ENCODE data around the gene ZC3H6.
"Not testable (repeated sequence)": the region's sequence is repeated elsewhere in the genome, so short reads cannot be mapped to it uniquely, and the experiment has no call there.

The ZC3H6 gene

DNA sequence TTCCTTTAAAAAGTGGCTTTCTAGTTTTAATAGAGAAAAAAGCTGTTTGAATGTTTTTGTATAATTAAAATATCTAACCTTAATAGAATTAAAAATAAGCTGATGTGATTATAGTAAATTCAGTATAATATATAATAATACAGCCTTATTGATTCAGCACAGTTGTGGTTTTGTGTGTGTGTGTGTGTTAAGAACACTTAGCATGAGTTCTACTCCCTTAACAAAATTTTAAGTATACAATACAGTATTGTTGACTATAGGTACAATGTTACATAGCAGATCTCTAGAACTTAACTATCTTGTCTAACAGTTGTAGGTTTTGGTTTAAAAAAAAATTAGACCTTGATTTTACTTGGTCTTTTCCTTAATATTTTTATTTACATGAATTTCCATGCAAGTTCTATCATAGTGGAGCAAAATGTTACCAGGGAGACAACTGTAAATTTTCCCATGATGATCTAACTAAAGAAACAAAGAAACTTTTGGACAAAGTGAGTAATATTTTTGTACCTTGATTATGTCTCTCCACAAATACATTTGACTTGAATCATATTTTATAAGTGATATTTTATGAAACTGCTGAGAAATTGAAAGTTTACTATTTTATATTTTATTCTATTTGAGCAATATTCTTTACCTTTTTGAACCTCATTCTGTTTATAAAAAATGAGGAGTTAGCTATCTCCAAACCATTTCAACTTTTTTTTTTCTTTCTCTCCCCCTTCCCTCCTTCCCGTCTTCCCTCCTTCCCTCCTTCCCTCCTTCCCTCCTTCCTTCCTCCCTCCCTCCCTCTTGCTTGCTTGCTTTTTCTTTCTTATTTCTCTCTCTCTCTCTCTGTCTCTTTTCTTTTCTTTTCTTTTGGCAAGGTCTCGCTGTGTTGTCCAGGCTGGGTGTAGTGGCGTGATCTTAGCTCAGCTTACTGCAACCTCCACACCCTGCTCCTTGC is 46.3 kb downstream of the ZC3H6 start:
- DNase-seq (ENCODE audit: low read depth) = no peak

DNA sequence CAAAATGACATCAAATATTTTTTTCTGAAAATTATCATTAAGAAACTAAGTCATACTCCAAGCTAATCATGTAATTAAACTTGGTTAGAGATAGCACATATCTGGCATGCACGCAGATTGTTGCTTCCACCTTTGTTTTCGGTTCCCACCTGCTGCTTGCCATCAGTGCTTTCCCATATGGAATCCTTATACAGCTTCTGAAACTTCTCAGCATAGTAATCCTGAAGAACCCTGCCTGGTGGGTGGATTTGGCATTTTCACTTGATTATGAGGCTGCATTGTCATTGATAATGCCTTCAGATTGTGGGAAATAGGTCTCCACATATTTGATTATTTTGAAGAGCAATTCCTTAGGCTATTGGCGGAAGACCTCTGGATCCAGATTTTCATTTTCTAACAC is 47.5 kb downstream of the ZC3H6 start:
- no peak for DNase-seq (ENCODE audit: low read depth)

DNA sequence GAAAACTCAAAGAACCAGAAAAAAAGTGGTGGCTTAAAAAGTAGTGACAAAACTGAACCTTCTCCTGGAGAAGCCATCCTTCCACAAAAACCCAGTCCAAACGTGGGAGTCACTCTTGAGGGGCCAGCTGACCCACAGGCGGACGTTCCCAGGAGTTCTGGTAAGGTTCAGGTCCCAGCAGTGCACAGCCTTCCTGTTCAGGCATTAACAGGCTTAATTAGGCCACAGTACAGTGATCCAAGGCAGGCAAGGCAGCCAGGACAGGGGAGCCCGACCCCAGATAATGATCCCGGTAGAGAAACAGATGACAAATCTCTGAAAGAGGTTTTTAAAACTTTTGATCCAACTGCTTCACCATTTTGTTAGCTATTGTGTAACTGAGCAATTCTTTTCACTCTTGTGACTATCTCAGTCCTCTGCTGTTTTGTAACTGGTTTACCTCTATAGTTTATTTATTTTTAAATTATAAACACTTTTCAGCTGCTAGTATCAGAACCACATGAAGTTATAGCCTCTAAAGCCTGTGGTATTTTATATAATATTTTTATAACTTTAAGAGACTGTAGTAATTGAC is 56.8 kb downstream of the ZC3H6 start:
- DNase-seq (ENCODE audit: low read depth) = no peak

DNA sequence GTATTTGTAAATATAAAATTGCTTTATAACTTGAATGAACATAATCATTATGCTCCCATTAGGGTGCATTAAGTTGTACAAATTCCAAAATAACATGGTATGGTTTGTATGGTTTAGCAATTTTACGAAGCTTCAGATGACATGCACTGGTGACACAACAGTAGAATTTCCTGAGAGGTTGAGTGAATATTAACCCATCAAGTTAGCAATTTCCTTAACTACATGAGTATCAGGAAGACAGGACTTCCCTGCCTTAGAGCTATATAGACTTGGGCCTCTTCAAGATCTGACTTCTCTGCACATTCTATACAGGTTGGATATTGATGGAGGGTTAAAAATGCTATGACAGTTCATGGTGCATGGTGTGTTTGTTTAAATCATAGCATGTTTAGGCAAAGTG is 60.2 kb downstream of the ZC3H6 start:
- DNase-seq (ENCODE audit: low read depth) = no peak

DNA sequence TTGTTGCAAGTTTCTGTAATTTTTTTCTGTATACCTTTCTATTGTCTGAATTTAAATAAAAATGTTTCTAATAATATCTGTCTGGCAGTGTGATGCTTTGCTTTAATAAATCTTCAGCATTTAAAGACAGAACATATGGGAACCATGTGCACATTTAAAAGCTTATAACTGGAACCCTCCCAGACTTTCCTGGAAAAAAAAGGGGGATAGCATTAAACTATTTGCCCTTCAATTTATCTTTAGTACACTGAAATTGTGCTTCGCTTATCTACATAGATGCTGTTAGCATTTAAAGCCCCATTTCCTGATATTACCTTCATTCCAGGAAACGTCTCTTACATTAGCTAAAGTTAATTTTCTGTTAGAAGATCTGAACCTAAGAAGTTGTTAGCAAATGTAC is 64.6 kb downstream of the ZC3H6 start:
- DNase-seq (ENCODE audit: low read depth) = no peak

DNA sequence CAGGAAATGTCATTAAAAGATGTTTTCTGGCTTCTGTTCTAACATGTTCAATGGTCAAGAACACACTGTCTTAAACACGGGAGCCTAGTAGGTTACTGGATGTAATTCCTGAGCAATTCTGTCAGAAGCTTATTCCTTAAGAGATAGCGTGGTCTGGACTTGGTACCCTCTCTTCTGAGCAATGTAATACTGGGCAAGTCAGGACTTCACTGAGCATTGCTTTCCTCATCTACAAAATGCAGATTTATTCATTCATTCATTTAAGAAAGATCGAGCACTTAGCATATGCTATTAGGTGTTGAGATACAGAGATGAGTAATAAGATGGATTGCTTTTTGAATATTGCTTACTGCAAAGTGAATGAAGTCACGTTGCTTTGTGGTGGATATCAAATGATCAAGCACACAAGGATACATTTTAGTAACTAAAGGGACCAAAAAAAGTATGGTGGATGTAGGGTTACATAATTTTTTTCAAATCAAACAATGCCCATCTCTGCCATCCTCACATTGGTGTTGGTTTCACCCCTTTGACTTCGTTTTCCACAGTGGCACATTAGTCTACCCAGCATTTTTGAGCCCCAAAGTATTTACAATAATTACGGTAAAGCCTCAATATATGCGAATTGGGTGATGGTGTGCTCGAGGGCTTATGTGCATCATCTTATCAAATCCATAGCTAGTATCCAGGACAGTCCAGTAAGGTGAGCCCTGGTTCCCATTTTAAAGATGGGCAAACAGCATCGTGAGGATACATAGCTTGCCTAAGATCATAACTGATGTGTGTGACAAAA is 65.3 kb downstream of the ZC3H6 start:
- no peak for DNase-seq (ENCODE audit: low read depth)

GRCh38 chr2:112342067-112342550 is 66.7 kb downstream of the ZC3H6 start:
- DNase-seq (ENCODE audit: low read depth) = no peak

DNA sequence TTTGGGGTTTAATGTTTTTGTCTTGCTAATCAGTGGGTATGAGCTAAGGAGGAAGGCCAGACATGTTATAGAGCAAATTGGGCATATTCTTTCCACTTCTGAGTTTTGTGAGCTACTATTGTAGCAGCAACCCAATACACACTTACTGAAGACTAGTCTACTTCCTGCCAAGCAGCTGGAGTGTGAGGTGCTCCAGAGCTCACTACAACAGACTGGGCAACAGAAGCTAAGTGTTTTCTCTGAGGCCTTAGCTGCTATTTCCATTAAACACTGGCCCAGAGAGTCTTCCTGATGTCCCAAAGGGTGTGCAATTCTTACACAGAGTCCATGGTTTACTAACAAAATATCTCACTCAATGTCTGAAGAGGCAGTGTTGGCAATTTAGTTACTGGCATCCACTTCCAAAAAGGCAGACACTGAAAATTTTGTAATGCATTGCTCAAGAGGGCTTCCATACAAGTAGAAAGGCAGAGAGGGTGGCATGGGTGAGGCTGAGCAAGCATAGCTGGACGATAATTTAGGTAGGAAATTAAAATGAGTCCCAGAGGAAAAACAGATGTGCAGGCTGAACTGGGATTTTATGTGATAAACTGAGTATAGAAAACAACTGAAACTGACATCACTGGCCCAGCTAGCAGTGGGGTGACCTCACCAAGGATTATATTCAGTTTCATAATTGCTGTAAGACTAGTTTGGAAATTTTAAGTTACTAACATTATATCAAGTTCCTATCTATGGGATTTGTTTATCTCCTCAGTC is 68.6 kb downstream of the ZC3H6 start:
- DNase-seq (ENCODE audit: low read depth) = no peak

GRCh38 chr2:112345030-112346027 is 69.9 kb downstream of the ZC3H6 start:
- no peak for DNase-seq (ENCODE audit: low read depth)

DNA sequence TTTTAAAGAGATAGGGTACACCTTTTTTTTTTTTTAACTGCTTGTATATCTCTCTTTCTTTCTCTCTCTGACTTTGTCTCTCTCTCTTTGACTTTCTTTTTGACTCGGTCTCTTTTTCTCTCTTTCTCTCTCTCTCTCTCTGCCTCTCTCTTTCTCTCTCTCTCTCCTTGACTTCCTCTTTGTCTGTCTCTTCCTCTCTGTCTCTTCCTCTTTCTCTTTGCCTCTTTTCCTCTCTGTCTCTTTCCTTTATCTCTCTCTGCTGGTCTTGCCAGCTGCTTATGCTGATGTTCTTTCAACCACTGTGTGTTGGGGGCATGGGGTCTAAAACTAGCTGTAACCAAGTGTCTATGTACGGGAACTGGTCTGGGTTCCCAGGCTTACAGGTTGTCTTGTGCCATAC is 76.9 kb downstream of the ZC3H6 start:
- DNase-seq (ENCODE audit: low read depth) = not testable (repeated sequence)

GRCh38 chr2:112352809-112353603 is 77.6 kb downstream of the ZC3H6 start:
- not testable (repeated sequence) for DNase-seq (ENCODE audit: low read depth)

DNA sequence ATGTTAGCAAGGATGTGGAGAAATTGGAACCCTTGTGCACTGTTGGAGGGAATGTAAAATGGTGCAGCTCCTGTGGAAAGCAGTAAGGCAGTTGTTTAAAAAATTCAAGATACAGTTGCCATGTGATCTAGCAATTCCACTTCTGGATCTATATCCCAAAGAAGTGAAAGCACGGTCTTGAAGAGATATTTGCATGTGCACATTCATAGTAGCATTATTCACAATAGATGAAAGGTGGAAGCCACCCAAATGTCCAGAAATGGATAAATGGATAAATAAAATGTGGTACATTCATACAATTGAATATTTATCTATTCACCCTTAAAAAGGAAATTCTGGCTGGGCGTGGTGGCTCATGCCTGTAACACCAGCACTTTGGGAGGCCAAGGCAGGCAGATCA is 78.9 kb downstream of the ZC3H6 start:
- DNase-seq (ENCODE audit: low read depth) = not testable (repeated sequence)

DNA sequence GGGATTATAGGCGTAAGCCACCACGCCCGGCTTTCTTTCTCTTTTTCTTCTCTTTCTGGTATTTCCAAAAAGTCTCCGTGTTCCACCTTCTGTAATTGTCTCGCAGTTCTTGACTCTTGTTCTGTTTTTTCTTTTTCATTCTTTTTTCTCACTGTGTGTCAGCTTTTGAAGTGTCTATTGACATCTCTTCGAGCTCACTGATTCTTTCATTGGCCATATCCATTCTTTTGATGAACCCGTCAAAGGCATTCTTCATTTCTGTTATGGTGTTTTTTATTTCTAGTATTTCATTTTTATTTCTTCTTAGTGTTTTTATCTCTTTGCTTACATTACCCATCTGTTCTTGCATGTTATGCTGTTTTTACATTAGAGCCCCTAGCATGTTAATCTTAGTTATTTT is 84.7 kb downstream of the ZC3H6 start:
- DNase-seq (ENCODE audit: low read depth) = not testable (repeated sequence)
